HUES64 (cell line): ENCODE results near the gene GPM6B.
A peak's percentile ranks its signal among the peaks of the same experiment; 100 is the strongest.

Source experiments
- H3K27ac ChIP-seq: 2 replicates; pipeline ENCODE4 v1.7.0; 2013; ENCODE audit warnings: low read depth, low read length, inconsistent platforms
- H3K27me3 ChIP-seq: 2 replicates; pipeline ENCODE4 v1.6.1; 2013; ENCODE audit warnings: mild to moderate bottlenecking, low read length; ENCODE audit not compliant: insufficient read depth
- H3K36me3 ChIP-seq: 2 replicates; pipeline ENCODE4 v1.6.1; 2013; ENCODE audit warnings: mild to moderate bottlenecking, low read length; ENCODE audit not compliant: insufficient read depth
- H3K4me1 ChIP-seq: 2 replicates; pipeline ENCODE4 v1.6.1; 2013; ENCODE audit warnings: mild to moderate bottlenecking, low read length, moderate library complexity; ENCODE audit not compliant: insufficient read depth
- H3K4me3 ChIP-seq: 2 replicates; pipeline ENCODE4 v1.5.1; 2013; ENCODE audit warnings: mild to moderate bottlenecking, low read length, moderate library complexity
- H3K9ac ChIP-seq: 2 replicates; pipeline ENCODE4 v1.6.1; 2013; ENCODE audit warnings: mild to moderate bottlenecking, low read depth, low read length
- H3K9me3 ChIP-seq: 2 replicates; pipeline ENCODE4 v1.6.1; 2013; ENCODE audit warnings: low read depth, low read length; ENCODE audit not compliant: insufficient read depth
- WGBS: fragments of 150-250, 120-280 bp; methylation state at CpG from one replicate; pipeline ENCODE4 v1.1.7; 2013; ENCODE audit warnings: missing lambda C conversion rate; 5-methylcytosine and 5-hydroxymethylcytosine counted together

The GPM6B gene

DNA sequence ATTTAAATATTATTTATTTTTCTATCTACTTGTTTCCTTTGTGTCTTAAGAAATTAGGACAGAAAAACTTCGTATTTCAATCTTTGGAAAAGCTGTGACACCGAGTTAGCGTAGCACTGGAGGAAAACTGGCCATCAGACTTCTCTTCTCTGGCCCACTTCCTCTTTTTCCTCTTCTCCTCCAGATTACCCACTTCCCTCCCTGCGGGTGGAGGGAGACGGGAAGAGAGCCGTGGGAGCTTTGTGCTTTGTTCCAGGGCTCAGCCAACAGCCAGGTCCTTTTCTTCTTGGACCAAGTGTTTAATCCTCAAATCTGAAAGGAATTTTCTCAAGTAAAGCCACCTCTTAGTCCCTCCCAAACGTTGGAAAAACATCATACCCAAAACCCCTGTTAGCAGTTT, 52.6 kb downstream of the GPM6B start:
- Histone ChIP-seq H3K27ac (peak overlapping the region; percentile 36), H3K9me3 (no peaks in the 10 kb centered on the region), H3K36me3 (peaks cover 77% of the 10 kb centered on the region), H3K9ac (no peak overlapping the region), H3K27me3 (no peaks in the 10 kb centered on the region), H3K4me1 (peaks cover 33% of the 10 kb centered on the region), H3K4me3 (no peak overlapping the region)
- 70% methylated on average over 6 of the region's 7 CpGs for WGBS

DNA sequence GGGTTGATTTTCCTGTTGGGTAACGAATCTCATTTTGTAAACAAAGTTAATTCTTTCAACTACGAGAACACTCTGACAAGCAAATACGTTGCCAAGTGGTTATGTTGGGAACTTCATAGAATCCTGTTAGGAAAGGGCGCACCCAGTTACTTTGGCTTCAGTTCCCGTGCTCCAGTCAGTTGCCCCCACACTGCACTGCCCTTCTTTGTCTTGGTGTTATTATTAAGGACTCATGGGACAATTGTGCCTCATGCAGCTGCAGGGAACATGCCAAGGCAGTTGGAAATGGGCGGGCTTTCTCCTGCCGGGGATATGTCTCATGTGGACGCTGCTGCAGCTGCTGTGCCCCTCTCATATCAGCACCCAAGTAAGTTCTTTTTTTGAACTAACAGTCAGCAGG, 53.4 kb downstream of the GPM6B start:
- H3K9ac ChIP-seq = no peak overlapping the region
- H3K4me3 ChIP-seq = no peak overlapping the region
- no peaks in the 10 kb centered on the region for H3K9me3 ChIP-seq
- peaks cover 77% of the 10 kb centered on the region for H3K36me3 ChIP-seq
- WGBS = 88% methylated on average over 7 of the region's 8 CpGs
- no peaks in the 10 kb centered on the region for H3K27me3 ChIP-seq
- peaks cover 33% of the 10 kb centered on the region for H3K4me1 ChIP-seq
- H3K27ac ChIP-seq = peak overlapping the region; percentile 18; the same call in 1 of the 2 replicates

DNA sequence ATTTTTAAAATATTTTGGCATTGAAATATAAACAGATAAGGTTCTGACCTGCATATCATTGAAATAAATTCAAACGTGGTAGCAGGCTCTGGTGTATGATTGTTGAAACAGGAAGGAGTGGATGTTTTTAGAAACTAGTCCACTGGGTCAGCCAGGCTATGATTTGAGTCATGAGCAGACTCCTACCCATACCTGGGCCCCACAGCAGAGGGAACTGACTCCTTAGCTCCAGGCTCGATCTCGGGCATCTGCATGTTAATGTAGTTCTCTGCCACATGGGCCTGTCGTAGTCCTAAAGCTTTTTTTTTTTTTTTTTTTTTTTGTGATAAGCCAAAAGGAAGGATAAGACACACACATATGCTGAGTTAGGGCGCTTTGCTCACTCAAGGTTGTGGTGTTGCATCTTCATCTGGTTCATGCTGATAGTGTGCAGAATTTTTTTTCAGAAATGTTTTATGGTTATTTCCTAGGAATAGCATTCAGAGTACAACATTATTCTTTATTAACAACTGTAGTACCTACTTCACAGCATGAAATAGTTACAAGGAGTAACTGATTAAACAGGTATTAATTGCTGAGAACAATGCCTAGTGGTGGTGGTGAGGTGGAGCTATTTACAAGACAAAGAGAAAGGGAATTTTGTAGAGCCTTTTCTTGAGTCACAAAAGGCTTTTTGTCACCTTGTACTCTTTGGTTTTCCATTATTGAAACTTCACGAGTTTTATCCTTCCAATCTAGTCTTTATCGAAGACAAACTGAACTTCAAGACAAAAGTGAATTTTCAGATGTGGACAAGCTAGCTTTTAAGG, 55.1 kb downstream of the GPM6B start:
- WGBS = 29% methylated on average over 6 of the region's 7 CpGs
- peaks cover 79% of the 10 kb centered on the region for H3K36me3 ChIP-seq
- peak overlapping the region; percentile 66; the same call in 1 of the 2 replicates for H3K27ac ChIP-seq
- H3K9me3 ChIP-seq = no peaks in the 10 kb centered on the region
- no peak overlapping the region for H3K9ac ChIP-seq
- H3K4me1 ChIP-seq = peaks cover 34% of the 10 kb centered on the region
- H3K4me3 ChIP-seq = peak overlapping the region; percentile 8
- H3K27me3 ChIP-seq = no peaks in the 10 kb centered on the region

DNA sequence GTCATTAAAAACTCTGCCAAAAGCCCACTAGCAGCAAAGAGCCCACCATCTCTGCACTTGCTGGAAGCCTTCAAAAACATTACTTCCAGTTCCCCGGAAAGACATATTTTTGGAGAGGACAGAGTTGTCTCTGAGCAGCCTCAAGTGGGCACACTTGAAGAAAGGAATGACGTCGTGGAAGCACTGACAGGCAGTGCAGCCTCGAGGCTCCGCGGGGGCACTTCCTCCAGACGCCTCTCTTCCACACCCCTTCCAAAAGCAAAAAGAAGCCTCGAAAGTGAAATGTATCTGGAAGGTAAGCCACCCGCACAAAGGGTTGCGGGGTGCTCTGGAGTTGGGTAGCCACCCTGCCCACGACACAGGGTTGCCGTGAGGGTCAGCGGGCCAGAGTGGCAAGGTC, 56.5 kb downstream of the GPM6B start:
- no peak overlapping the region for H3K9ac ChIP-seq
- H3K27ac ChIP-seq = 0 out of 2 replicates have a peak overlapping the region, but pooled peaks have one; percentile 41
- H3K4me1 ChIP-seq = peaks cover 37% of the 10 kb centered on the region
- peaks cover 79% of the 10 kb centered on the region for H3K36me3 ChIP-seq
- no peak overlapping the region for H3K4me3 ChIP-seq
- H3K9me3 ChIP-seq = no peaks in the 10 kb centered on the region
- no peaks in the 10 kb centered on the region for H3K27me3 ChIP-seq
- WGBS = 95% methylated on average over 12 of the region's 13 CpGs

DNA sequence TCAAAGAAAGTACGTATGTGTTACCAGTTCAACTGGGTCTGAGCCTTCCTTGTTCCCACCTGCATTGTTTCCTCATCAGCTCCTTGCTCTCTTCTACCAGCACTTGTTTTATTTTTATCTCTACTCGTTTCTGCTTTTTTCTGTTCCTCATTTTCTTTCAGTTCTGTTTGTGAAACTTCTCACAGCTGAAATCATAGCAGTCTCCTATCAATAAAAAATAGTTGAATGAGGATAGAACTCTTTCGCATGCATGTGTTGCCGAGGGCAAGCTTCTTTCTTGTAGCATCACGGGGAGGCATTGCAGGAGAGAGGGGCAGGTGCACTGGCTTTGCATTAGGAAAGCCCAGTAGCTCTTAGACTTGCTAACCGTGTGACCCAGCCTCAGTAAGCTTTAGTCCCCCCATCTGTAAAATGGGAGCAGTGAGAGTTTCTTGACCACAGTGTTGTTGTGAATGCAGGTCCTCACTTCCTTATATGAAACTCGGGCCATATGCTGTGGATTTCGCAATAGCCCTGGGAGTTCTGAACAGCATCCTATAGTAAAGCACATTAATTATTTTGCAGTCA, 57.7 kb downstream of the GPM6B start:
- no peaks in the 10 kb centered on the region for H3K27me3 ChIP-seq

DNA sequence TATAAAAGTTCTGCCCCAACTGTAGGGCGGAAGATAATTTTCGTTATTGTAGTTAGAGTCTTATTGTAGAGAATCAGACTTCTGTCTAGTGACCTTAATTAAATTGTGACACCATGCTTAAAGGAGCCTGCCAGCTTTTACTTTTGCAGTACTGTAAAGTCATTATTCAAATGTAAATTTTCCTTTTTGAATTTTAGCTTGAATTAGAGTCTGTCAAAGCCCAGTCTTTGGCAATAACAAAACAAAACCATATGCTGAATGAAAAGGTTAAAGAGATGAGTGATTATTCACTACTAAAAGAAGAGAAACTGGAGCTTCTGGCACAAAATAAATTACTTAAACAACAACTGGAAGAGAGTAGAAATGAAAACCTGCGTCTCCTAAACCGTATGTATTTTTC, 60.5 kb downstream of the GPM6B start:
- no peak overlapping the region for H3K4me3 ChIP-seq
- H3K4me1 ChIP-seq = peaks cover 13% of the 10 kb centered on the region; the same call in 1 of the 2 replicates
- H3K9me3 ChIP-seq = no peaks in the 10 kb centered on the region
- no peaks in the 10 kb centered on the region for H3K27me3 ChIP-seq
- H3K27ac ChIP-seq = no peak overlapping the region
- 89% methylated on average over 4 of the region's 4 CpGs for WGBS
- H3K36me3 ChIP-seq = peaks cover 86% of the 10 kb centered on the region
- no peak overlapping the region for H3K9ac ChIP-seq

More for the DNA sequence above, 57.7 kb downstream of the GPM6B start:
- no peaks in the 10 kb centered on the region for H3K9me3 ChIP-seq
- no peak overlapping the region for H3K9ac ChIP-seq
- H3K36me3 ChIP-seq = peaks cover 81% of the 10 kb centered on the region
- H3K27ac ChIP-seq = no peak overlapping the region
- H3K4me1 ChIP-seq = peaks cover 30% of the 10 kb centered on the region
- no peak overlapping the region for H3K4me3 ChIP-seq
- WGBS = 99% methylated on average over 7 of the region's 8 CpGs

DNA sequence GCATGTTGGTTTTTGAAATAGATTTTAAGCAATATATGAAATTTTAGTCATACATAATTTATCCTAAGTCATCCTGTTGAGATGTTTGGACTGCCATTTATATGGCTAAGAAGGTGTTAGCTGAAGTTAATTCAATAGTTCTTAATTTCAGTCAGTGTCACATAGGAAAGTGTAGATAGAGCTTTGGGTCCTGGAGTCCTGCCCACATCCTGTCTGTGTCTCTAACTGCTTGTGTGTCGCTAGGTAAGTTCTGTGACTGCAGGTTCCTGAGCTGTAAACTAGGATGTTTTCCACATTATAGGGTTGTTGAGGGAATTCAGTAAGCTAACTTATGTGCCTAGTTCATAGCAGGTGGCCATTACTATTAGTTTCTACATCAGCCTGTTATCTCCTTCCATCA, 61.6 kb downstream of the GPM6B start:
- Histone ChIP-seq H3K27me3 (no peaks in the 10 kb centered on the region), H3K9me3 (no peaks in the 10 kb centered on the region), H3K27ac (no peak overlapping the region), H3K4me3 (no peak overlapping the region), H3K36me3 (peaks cover 85% of the 10 kb centered on the region), H3K4me1 (0 out of 2 replicates have a peak, but pooled peaks cover 4% of the 10 kb centered on the region), H3K9ac (no peak overlapping the region)
- WGBS = 89% methylated on average over 1 of the region's 1 CpG

DNA sequence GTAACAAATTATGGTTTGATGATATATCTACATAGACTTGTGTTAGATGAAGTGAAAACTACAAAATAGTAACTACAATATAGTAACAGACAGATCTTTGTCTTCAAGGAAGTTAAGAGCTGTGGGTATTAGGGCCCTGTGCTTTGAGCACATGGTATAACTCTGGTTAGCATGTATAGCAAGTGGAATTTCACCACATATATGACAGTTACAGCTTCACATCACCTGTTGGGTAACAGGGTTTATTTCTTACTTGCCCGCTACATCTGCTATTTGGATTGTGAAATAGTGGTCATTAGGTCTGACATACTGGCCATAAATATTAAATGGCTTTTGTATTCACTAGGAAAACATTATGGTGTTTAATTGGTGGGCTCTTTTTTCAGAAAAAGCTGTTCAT, 62.1 kb downstream of the GPM6B start:
- Histone ChIP-seq H3K4me3 (no peak overlapping the region), H3K36me3 (peaks cover 84% of the 10 kb centered on the region), H3K27ac (no peak overlapping the region), H3K9me3 (no peaks in the 10 kb centered on the region), H3K4me1 (0 out of 2 replicates have a peak, but pooled peaks cover 4% of the 10 kb centered on the region), H3K9ac (no peak overlapping the region), H3K27me3 (no peaks in the 10 kb centered on the region)
- 100% methylated on average over 1 of the region's 1 CpG for WGBS

DNA sequence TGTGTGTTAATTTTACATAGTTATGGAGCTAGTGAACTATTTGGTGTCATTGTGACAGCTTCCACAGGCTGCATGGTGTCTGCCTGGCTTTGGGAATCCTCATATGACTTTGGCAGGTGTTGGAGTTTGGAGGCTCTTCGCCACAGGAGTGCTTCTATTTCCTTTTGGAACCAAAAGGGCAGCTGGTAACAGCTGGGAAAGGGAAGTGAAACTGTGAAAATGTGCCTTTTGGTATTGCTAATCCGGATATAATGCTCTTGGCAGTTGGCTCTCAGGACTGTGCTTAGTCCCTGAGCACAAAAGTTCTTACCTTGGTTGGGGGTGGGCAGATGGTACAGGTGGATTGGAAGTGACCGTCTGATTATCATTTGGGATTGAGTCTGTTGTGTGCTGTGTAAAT, 64.2 kb downstream of the GPM6B start:
- Histone ChIP-seq H3K36me3 (peaks cover 81% of the 10 kb centered on the region), H3K9ac (no peak overlapping the region), H3K27ac (no peak overlapping the region), H3K9me3 (no peaks in the 10 kb centered on the region), H3K27me3 (no peaks in the 10 kb centered on the region), H3K4me3 (no peak overlapping the region), H3K4me1 (0 out of 2 replicates have a peak, but pooled peaks cover 4% of the 10 kb centered on the region)
- 89% methylated on average over 3 of the region's 3 CpGs for WGBS

DNA sequence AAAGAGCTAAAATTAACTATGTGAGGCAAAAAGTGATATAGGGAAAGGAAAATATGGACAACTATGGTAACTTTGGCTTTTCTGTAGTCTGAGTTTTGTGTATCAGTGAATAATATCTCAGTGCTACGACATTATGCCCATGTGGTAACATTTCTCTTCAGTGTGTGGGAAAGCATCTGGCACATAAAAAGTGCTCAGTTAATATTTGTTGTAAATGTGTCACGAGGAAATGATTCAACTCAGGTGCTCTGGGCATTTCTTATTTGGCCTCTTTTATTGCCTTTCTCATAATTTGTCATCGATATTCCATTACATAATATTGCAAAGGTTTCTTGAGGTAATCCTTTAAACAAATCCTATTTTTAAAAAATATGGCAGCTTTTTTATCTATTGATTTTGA, 64.8 kb downstream of the GPM6B start:
- Histone ChIP-seq H3K4me1 (0 out of 2 replicates have a peak, but pooled peaks cover 4% of the 10 kb centered on the region), H3K9ac (no peak overlapping the region), H3K4me3 (no peak overlapping the region), H3K9me3 (no peaks in the 10 kb centered on the region), H3K27me3 (no peaks in the 10 kb centered on the region), H3K27ac (no peak overlapping the region), H3K36me3 (peaks cover 80% of the 10 kb centered on the region)
- WGBS = 97% methylated on average over 2 of the region's 3 CpGs

DNA sequence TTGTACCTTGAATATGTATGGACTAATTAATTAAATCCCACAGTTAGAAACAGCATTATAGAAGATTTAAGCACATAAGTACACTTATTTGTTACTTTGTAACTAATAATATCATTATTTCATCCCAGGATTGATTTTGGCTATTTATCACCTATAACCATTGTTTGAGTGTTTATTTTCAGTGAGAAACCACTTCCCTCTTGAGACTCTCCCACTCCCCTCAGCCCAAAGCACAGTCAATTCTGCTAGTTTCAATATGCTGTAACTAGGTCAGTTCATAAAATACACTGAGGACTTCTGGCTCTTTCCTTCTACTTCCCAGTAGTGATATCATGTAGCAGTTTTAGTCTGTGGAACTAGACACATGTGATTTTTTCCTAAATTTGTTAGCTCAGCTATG, 66.1 kb downstream of the GPM6B start:
- H3K9me3 ChIP-seq = no peaks in the 10 kb centered on the region
- no peak overlapping the region for H3K9ac ChIP-seq
- H3K4me1 ChIP-seq = no peaks in the 10 kb centered on the region
- H3K27me3 ChIP-seq = no peaks in the 10 kb centered on the region
- H3K27ac ChIP-seq = no peak overlapping the region
- H3K36me3 ChIP-seq = peaks cover 84% of the 10 kb centered on the region
- no peak overlapping the region for H3K4me3 ChIP-seq
